ENCODE measurements around the gene INSYN2B. TPM values are rescaled to one million over a fixed set of nuclear protein-coding genes. Genes with fewer than 3 reads are reported as not detected.

Gene INSYN2B
- total and polyA plus RNA-seq, 2 experiments from 2014 or later, result not detected

- TF ChIP-seq ZNF462 (CRISPR knock-in tag; IDR thresholded peaks at IDR 0.05), result no peak
- no peak for TF ChIP-seq POLR2AphosphoS5 (IDR thresholded peaks at IDR 0.05; ENCODE audit: low read depth)
- no peak for TF ChIP-seq STAT1 (IDR thresholded peaks at IDR 0.05; ENCODE audit: unreplicated experiment)
- no peak for TF ChIP-seq REST (IDR thresholded peaks at IDR 0.05; ENCODE audit: unreplicated experiment)
- no peak for TF ChIP-seq JUNB (IDR thresholded peaks at IDR 0.05; ENCODE audit: unreplicated experiment)
- TF ChIP-seq ETS1 (IDR thresholded peaks at IDR 0.05), result no peak
- TF ChIP-seq EZH2phosphoT487 (IDR thresholded peaks at IDR 0.05; ENCODE audit: unreplicated experiment), result no peak
- no peak for TF ChIP-seq ZNF114 (CRISPR knock-in tag; IDR thresholded peaks at IDR 0.05)
Observed at GRCh38 chr5:169893010-169893409, 87.3 kb downstream of the INSYN2B start (continued).
